HepG2 (cell line): Measurements from ENCODE around the gene THBS2. TPM values are rescaled to one million over a fixed set of nuclear protein-coding genes. Genes with fewer than 3 reads are reported as not detected.

Experiments used
- CBX2 ChIP-seq, 2 experiments: fragments of 200-600 bp in 1 of 2; sonication (generic); formaldehyde crosslinking in 1 of 2; IDR thresholded peaks; 2 replicates each; pipeline versions ENCODE4 v1.7.0 to v1.8.1; 2018 to 2022; ENCODE audit warnings: low read depth in 2 of 2, low read length in 1 of 2, mild to moderate bottlenecking in 1 of 2, missing genetic modification reagents in 1 of 2
- FOXJ3 ChIP-seq: sonication (generic); formaldehyde crosslinking; IDR thresholded peaks from 2 replicates; pipeline ENCODE4 v1.4.0; 2020; ENCODE audit warnings: missing genetic modification reagents, mild to moderate bottlenecking, borderline replicate concordance
- FOXK2 ChIP-seq: fragments of 450-650 bp; IDR thresholded peaks from 2 replicates; pipeline ENCODE4 v1.6.1; 2016
- GATA4 ChIP-seq: sonication (generic); IDR thresholded peaks from 2 replicates; pipeline ENCODE4 v1.6.1; 2016; ENCODE audit warnings: antibody characterized with exemption, low read depth, borderline replicate concordance
- GATAD1 ChIP-seq: IDR thresholded peaks from 2 replicates; pipeline ENCODE4 v1.6.1; 2016; ENCODE audit warnings: missing genetic modification reagents, missing compliant biosample characterization
- JDP2 ChIP-seq: sonication (generic); formaldehyde crosslinking; IDR thresholded peaks from 2 replicates; pipeline ENCODE4 v1.8.1; 2022; ENCODE audit warnings: missing genetic modification reagents, borderline replicate concordance
- KDM5A ChIP-seq: fragments of 200-600 bp; sonication (generic); IDR thresholded peaks from 2 replicates; pipeline ENCODE4 v1.7.0; 2018; ENCODE audit warnings: antibody characterized with exemption, mild to moderate bottlenecking, low read length, borderline replicate concordance
- KDM5B ChIP-seq: sonication (generic); formaldehyde crosslinking; IDR thresholded peaks from 2 replicates; pipeline ENCODE4 v1.4.0; 2020; ENCODE audit warnings: missing genetic modification reagents, mild to moderate bottlenecking, borderline replicate concordance
- NFE2L1 ChIP-seq: sonication (generic); formaldehyde crosslinking; IDR thresholded peaks from 2 replicates; pipeline ENCODE4 v1.4.0; 2020; ENCODE audit warnings: missing genetic modification reagents, mild to moderate bottlenecking, borderline replicate concordance
- PRMT3 ChIP-seq: sonication (generic); formaldehyde crosslinking; IDR thresholded peaks from 2 replicates; pipeline ENCODE4 v1.8.1; 2022; ENCODE audit warnings: low read depth, mild to moderate bottlenecking, moderate library complexity, missing genetic modification reagents, borderline replicate concordance
- SRF ChIP-seq: IDR thresholded peaks from 2 replicates; pipeline ENCODE4 v1.6.1; 2011; ENCODE audit warnings: mild to moderate bottlenecking, low read depth, low read length, moderate library complexity
- TCF12 ChIP-seq, 2 experiments: fragments of 450-650 bp in 1 of 2; sonication (generic) in 1 of 2; formaldehyde crosslinking in 1 of 2; IDR thresholded peaks; 2 replicates each; pipeline versions ENCODE4 v1.6.1 to v1.8.0; 2017 to 2022; ENCODE audit warnings: antibody characterized with exemption in 1 of 2, mild to moderate bottlenecking in 1 of 2, missing genetic modification reagents in 1 of 2, moderate library complexity in 1 of 2
- ZC3H4 ChIP-seq: sonication (generic); formaldehyde crosslinking; IDR thresholded peaks from 2 replicates; pipeline ENCODE4 v1.4.0; 2020; ENCODE audit warnings: missing genetic modification reagents, borderline replicate concordance
- ZFP37 ChIP-seq: sonication (generic); formaldehyde crosslinking; IDR thresholded peaks from 2 replicates; pipeline ENCODE4 v1.4.0; 2020; ENCODE audit warnings: missing genetic modification reagents, borderline replicate concordance
- ZFX ChIP-seq: sonication (generic); formaldehyde crosslinking; IDR thresholded peaks from 2 replicates; pipeline ENCODE4 v1.4.0; 2020; ENCODE audit warnings: mild to moderate bottlenecking, low read depth, missing genetic modification reagents, moderate library complexity
- ZNF282 ChIP-seq: fragments of 450-650 bp; IDR thresholded peaks from 2 replicates; pipeline ENCODE4 v1.6.1; 2018; ENCODE audit not compliant: partially characterized antibody
- ZNF292 ChIP-seq: sonication (generic); formaldehyde crosslinking; IDR thresholded peaks from 2 replicates; pipeline ENCODE4 v1.8.1; 2022; ENCODE audit warnings: mild to moderate bottlenecking, low read depth, missing genetic modification reagents, borderline replicate concordance
- ZNF451 ChIP-seq: sonication (generic); formaldehyde crosslinking; IDR thresholded peaks from 2 replicates; pipeline ENCODE4 v1.5.0; 2020; ENCODE audit warnings: mild to moderate bottlenecking, missing genetic modification reagents
- ZNF713 ChIP-seq: sonication (generic); formaldehyde crosslinking; IDR thresholded peaks from 2 replicates; pipeline ENCODE4 v1.4.0; 2020; ENCODE audit warnings: mild to moderate bottlenecking, missing genetic modification reagents
- ZNF75D ChIP-seq: sonication (generic); formaldehyde crosslinking; IDR thresholded peaks from 2 replicates; pipeline ENCODE4 v1.8.1; 2023; ENCODE audit warnings: missing genetic modification reagents, mild to moderate bottlenecking, borderline replicate concordance
- ZNF83 ChIP-seq: sonication (generic); formaldehyde crosslinking; IDR thresholded peaks from 2 replicates; pipeline ENCODE4 v1.4.0; 2020; ENCODE audit warnings: missing genetic modification reagents, mild to moderate bottlenecking, borderline replicate concordance
- polyA plus RNA-seq, 8 experiments: library from polyadenylated mRNA; depleted of rRNA in 3 of 8; stranded (reverse) in 7 of 8; unstranded in 1 of 8; fragments of >200 nt; fragmentation: Illumina TruSeq in 4 of 8; extraction: Trizol in 4 of 8; gene quantifications; 2 replicates each; pipeline versions ENCODE4 v1.2.1 to v1.2.3, GENCODE V29; 2011 to 2016; ENCODE audit warnings: low read depth in 4 of 8, missing spikeins in 1 of 8, mixed read lengths in 1 of 8; ENCODE audit not compliant: insufficient read depth in 1 of 8
- total RNA-seq, 5 experiments: library from RNA; depleted of rRNA; stranded (reverse); fragments of >200 nt; fragmentation: Illumina TruSeq; extraction: Trizol; gene quantifications; 2 replicates each; pipeline ENCODE4 v1.2.3, GENCODE V29; 2016; ENCODE audit warnings: low read depth in 1 of 5
- TF ChIP-seq, protein P1 (sequence below): sonication (generic); formaldehyde crosslinking; IDR thresholded peaks from 2 replicates; pipeline ENCODE4 v1.9.0; 2021; ENCODE audit warnings: missing genetic modification reagents, borderline replicate concordance
- TF ChIP-seq, protein P2 (sequence below): IDR thresholded peaks from 2 replicates; pipeline ENCODE4 v1.6.1; 2016; ENCODE audit warnings: missing compliant biosample characterization, missing genetic modification reagents, borderline replicate concordance
- TF ChIP-seq, protein P3 (sequence below): sonication (generic); formaldehyde crosslinking; IDR thresholded peaks from 2 replicates; pipeline ENCODE4 v1.8.0; 2022; ENCODE audit warnings: low read depth, missing genetic modification reagents

Gene THBS2
- total and polyA plus RNA-seq, 2 of the 13 experiments (the other 11 are each of a cell fraction or from before 2014, with no cell fraction given) = 0.12 to 0.15 TPM

DNA sequence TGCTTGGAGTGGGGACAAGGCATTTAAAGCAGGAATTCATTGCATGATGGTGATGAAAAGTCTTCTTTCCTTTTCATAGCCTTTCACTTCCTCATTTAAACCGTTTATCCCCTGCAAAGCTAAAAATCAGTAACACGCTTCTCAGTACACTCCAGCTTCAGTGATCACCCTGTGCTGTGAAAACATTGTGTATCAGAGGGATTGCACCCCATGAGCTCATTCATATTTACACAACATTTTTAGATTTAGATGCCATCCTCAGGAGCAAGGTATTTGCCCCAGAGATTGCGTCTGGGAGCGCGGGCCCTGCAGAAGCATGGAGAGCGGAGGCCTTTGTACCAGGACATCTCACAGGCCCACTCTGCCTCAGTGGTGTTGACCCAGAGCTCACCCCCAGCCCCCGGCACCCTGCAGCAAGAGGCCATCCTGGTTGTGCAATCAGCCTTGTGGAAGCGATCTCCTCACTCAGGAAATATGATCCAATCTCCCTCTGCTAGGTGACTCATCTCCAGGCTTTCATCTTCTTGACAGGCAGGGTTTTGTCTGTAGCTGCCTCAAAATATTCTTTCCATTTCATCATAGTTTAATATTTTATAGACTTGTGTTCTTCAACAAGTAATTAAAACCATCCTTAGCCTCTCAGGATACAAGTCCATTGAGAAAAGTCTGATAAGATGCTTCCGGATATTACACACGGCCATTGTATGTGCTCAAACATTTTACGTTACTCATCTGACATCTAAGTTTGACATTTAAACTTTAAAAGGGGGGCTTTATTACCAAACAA, 38.9 kb upstream of the THBS2 start (continued):
- TF ChIP-seq ZFX (peak; percentile 92), ZNF292 (CRISPR knock-in tag) (peak; percentile 98), ZNF451 (no peak), CBX2 (IDR thresholded peaks at IDR 0.05; ENCODE audit: low read depth, low read length) (no peak), CBX2 (CRISPR knock-in tag; IDR thresholded peaks at IDR 0.05; ENCODE audit: low read depth) (0 out of 2 replicates have a peak, but pooled peaks have one; percentile 71), ZNF282 (no peak), JDP2 (CRISPR knock-in tag) (no peak), ZNF83 (CRISPR knock-in tag) (no peak), KDM5A (no peak), ZNF713 (CRISPR knock-in tag) (peak; percentile 95; the same call in 1 of the 2 replicates), FOXK2 (no peak), ZFP37 (CRISPR knock-in tag) (0 out of 2 replicates have a peak, but pooled peaks have one; percentile 71), KDM5B (CRISPR knock-in tag) (peak; percentile 73; the same call in 1 of the 2 replicates), SRF (no peak), NFE2L1 (CRISPR knock-in tag) (no peak), GATA4 (peak; percentile 85; the same call in 1 of the 2 replicates), ZC3H4 (peak; percentile 81; the same call in 1 of the 2 replicates), PRMT3 (no peak; the same call in 1 of the 2 replicates), FOXJ3 (CRISPR knock-in tag) (no peak; the same call in 1 of the 2 replicates), ZNF75D (CRISPR knock-in tag) (no peak), GATAD1 (CRISPR knock-in tag) (peak; percentile 75), TCF12 (IDR thresholded peaks at IDR 0.05) (no peak), TCF12 (CRISPR knock-in tag; IDR thresholded peaks at IDR 0.05) (peak; percentile 80)
- TF ChIP-seq, protein P1, sequence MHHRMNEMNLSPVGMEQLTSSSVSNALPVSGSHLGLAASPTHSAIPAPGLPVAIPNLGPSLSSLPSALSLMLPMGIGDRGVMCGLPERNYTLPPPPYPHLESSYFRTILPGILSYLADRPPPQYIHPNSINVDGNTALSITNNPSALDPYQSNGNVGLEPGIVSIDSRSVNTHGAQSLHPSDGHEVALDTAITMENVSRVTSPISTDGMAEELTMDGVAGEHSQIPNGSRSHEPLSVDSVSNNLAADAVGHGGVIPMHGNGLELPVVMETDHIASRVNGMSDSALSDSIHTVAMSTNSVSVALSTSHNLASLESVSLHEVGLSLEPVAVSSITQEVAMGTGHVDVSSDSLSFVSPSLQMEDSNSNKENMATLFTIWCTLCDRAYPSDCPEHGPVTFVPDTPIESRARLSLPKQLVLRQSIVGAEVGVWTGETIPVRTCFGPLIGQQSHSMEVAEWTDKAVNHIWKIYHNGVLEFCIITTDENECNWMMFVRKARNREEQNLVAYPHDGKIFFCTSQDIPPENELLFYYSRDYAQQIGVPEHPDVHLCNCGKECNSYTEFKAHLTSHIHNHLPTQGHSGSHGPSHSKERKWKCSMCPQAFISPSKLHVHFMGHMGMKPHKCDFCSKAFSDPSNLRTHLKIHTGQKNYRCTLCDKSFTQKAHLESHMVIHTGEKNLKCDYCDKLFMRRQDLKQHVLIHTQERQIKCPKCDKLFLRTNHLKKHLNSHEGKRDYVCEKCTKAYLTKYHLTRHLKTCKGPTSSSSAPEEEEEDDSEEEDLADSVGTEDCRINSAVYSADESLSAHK (CRISPR knock-in tag) = no peak
- TF ChIP-seq, protein P2, sequence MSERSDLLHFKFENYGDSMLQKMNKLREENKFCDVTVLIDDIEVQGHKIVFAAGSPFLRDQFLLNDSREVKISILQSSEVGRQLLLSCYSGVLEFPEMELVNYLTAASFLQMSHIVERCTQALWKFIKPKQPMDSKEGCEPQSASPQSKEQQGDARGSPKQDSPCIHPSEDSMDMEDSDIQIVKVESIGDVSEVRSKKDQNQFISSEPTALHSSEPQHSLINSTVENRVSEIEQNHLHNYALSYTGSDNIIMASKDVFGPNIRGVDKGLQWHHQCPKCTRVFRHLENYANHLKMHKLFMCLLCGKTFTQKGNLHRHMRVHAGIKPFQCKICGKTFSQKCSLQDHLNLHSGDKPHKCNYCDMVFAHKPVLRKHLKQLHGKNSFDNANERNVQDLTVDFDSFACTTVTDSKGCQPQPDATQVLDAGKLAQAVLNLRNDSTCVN (CRISPR knock-in tag) = peak; percentile 33; the same call in 1 of the 2 replicates
- TF ChIP-seq, protein P3, sequence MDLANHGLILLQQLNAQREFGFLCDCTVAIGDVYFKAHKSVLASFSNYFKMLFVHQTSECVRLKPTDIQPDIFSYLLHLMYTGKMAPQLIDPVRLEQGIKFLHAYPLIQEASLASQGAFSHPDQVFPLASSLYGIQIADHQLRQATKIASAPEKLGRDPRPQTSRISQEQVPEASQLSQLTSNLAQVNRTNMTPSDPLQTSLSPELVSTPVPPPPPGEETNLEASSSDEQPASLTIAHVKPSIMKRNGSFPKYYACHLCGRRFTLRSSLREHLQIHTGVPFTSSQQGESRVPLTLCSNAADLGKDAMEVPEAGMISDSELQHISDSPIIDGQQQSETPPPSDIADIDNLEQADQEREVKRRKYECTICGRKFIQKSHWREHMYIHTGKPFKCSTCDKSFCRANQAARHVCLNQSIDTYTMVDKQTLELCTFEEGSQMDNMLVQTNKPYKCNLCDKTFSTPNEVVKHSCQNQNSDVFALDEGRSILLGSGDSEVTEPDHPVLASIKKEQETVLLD (CRISPR knock-in tag) = no peak
